Stimulated activated naive B cell treated with anti-CD40 and anti-IgM and Interleukin-4, amounts not matched to agents 10 μg/mL and 1 μg/mL and 100 μg/mL, for 72 hours (primary cell): ENCODE data around the gene CDC42BPA.

Source experiments
- ATAC-seq, 2 donors: fragments of 150-1000 bp; cut with Tn5 transposase; replicated peaks; 2 replicates each; pipeline ENCODE4 v1.10.0; 2021; ENCODE audit warnings: moderate library complexity in 1 of 2
- DNase-seq: peaks from one replicate; pipeline ENCODE4 v3.0.0; 2021
- H3K27ac Mint-ChIP-seq: one replicate; pipeline ENCODE4 v1.8.0; 2022; ENCODE audit warnings: mild to moderate bottlenecking, mixed read lengths
- H3K27me3 Mint-ChIP-seq, 2 donors: one replicate each; pipeline ENCODE4 v1.8.0; 2022; ENCODE audit warnings: mixed read lengths in 2 of 2
- H3K36me3 Mint-ChIP-seq, 2 donors: one replicate each; pipeline ENCODE4 v1.8.0; 2022; ENCODE audit warnings: mixed read lengths in 2 of 2, mild to moderate bottlenecking in 1 of 2
- H3K4me1 Mint-ChIP-seq, 2 donors: one replicate each; pipeline ENCODE4 v1.8.0; 2022; ENCODE audit warnings: mixed read lengths in 2 of 2, mild to moderate bottlenecking in 1 of 2
- H3K4me3 Mint-ChIP-seq, 2 donors: one replicate each; pipeline ENCODE4 v1.8.0; 2022; ENCODE audit warnings: mild to moderate bottlenecking in 2 of 2, mixed read lengths in 2 of 2, moderate library complexity in 1 of 2
- H3K9me3 Mint-ChIP-seq, 2 donors: one replicate each; pipeline ENCODE4 v1.8.0; 2022; ENCODE audit warnings: mixed read lengths in 2 of 2, mild to moderate bottlenecking in 1 of 2

The CDC42BPA gene

GRCh38 chr1:227321035-227321434 is 2.7 kb upstream of the CDC42BPA start:
- Mint-ChIP-seq H3K4me1 (peaks cover 2 to 7% of the 10 kb centered on the region in 2 donors), H3K27me3 (peaks cover 45% of the 10 kb centered on the region in 2 donors), H3K36me3 (no peaks in the 10 kb centered on the region), H3K4me3 (no peak overlapping the region), H3K27ac (no peak overlapping the region), H3K9me3 (peaks cover 1 to 8% of the 10 kb centered on the region in 2 donors)
- DNase-seq, result peak; percentile 1
- ATAC-seq, result peak; percentile 46 to 54

GRCh38 chr1:227320476-227320875 is 2.2 kb upstream of the CDC42BPA start:
- DNase-seq (no peak), ATAC-seq (no peak)
- Mint-ChIP-seq H3K4me1 (peaks cover 2 to 7% of the 10 kb centered on the region in 2 donors), H3K4me3 (no peak overlapping the region), H3K9me3 (peaks cover 1 to 8% of the 10 kb centered on the region in 2 donors), H3K27ac (no peak overlapping the region), H3K36me3 (no peaks in the 10 kb centered on the region), H3K27me3 (peaks cover 45 to 49% of the 10 kb centered on the region in 2 donors)

- peak overlapping the region; percentile 80 to 86 for H3K4me3 Mint-ChIP-seq
- H3K36me3 Mint-ChIP-seq, result no peaks in the 10 kb centered on the region
- DNase-seq (no peak), ATAC-seq (no peak)
- peaks cover 41 to 54% of the 10 kb centered on the region in 2 donors for H3K27me3 Mint-ChIP-seq
- H3K9me3 Mint-ChIP-seq, result peaks cover 1 to 5% of the 10 kb centered on the region in 2 donors
- peaks cover 2 to 7% of the 10 kb centered on the region in 2 donors for H3K4me1 Mint-ChIP-seq
- H3K27ac Mint-ChIP-seq, result no peak overlapping the region
These were observed 738 bp upstream of the CDC42BPA start for GRCh38 chr1:227318853-227319607.

GRCh38 chr1:227317523-227318015 is 723 bp downstream of the CDC42BPA start:
- Mint-ChIP-seq H3K27ac (no peak overlapping the region), H3K9me3 (no peaks in the 10 kb centered on the region), H3K27me3 (peaks cover 39 to 59% of the 10 kb centered on the region in 2 donors), H3K4me3 (peak overlapping the region; percentile 75 to 86), H3K4me1 (peaks cover 2 to 7% of the 10 kb centered on the region in 2 donors), H3K36me3 (no peaks in the 10 kb centered on the region)
- DNase-seq (no peak), ATAC-seq (no peak)

GRCh38 chr1:227317011-227317451 is 1.3 kb downstream of the CDC42BPA start:
- Mint-ChIP-seq H3K27me3 (peaks cover 34 to 56% of the 10 kb centered on the region in 2 donors), H3K27ac (no peak overlapping the region), H3K9me3 (no peaks in the 10 kb centered on the region), H3K4me3 (no peak overlapping the region), H3K4me1 (peaks cover 2 to 7% of the 10 kb centered on the region in 2 donors), H3K36me3 (no peaks in the 10 kb centered on the region)
- no peak for ATAC-seq
- DNase-seq, result no peak

GRCh38 chr1:227316456-227316855 is 1.8 kb downstream of the CDC42BPA start:
- Mint-ChIP-seq H3K4me1 (peaks cover 2 to 7% of the 10 kb centered on the region in 2 donors), H3K9me3 (no peaks in the 10 kb centered on the region), H3K27me3 (peaks cover 36 to 56% of the 10 kb centered on the region in 2 donors), H3K4me3 (no peak overlapping the region), H3K36me3 (no peaks in the 10 kb centered on the region), H3K27ac (no peak overlapping the region)
- no peak for DNase-seq
- no peak for ATAC-seq

GRCh38 chr1:227315629-227316346 is 2.5 kb downstream of the CDC42BPA start:
- no peaks in the 10 kb centered on the region for H3K9me3 Mint-ChIP-seq
- H3K4me1 Mint-ChIP-seq, result peaks cover 2 to 7% of the 10 kb centered on the region in 2 donors
- ATAC-seq (no peak), DNase-seq (no peak)
- H3K4me3 Mint-ChIP-seq, result no peak overlapping the region
- H3K27me3 Mint-ChIP-seq, result peaks cover 32 to 53% of the 10 kb centered on the region in 2 donors
- no peaks in the 10 kb centered on the region for H3K36me3 Mint-ChIP-seq
- H3K27ac Mint-ChIP-seq, result no peak overlapping the region

- no peak overlapping the region for H3K27ac Mint-ChIP-seq
- H3K4me3 Mint-ChIP-seq, result no peak overlapping the region
- H3K9me3 Mint-ChIP-seq, result no peaks in the 10 kb centered on the region
- ATAC-seq (no peak), DNase-seq (no peak)
- no peaks in the 10 kb centered on the region for H3K36me3 Mint-ChIP-seq
- peaks cover 29 to 52% of the 10 kb centered on the region in 2 donors for H3K27me3 Mint-ChIP-seq
- peaks cover 2 to 6% of the 10 kb centered on the region in 2 donors for H3K4me1 Mint-ChIP-seq
These were observed 4.1 kb downstream of the CDC42BPA start for GRCh38 chr1:227314014-227314848.

- H3K27ac Mint-ChIP-seq, result no peak overlapping the region
- peaks cover 21 to 39% of the 10 kb centered on the region in 2 donors for H3K27me3 Mint-ChIP-seq
- no peaks in the 10 kb centered on the region for H3K9me3 Mint-ChIP-seq
- no peak overlapping the region for H3K4me3 Mint-ChIP-seq
- ATAC-seq (no peak), DNase-seq (no peak)
- no peaks in the 10 kb centered on the region for H3K36me3 Mint-ChIP-seq
- peaks cover 3 to 5% of the 10 kb centered on the region in 2 donors for H3K4me1 Mint-ChIP-seq
These were observed 5.8 kb downstream of the CDC42BPA start for GRCh38 chr1:227312361-227313025.

- Mint-ChIP-seq H3K27me3 (peaks cover 18 to 41% of the 10 kb centered on the region in 2 donors), H3K27ac (no peak overlapping the region), H3K4me1 (peaks cover 2 to 5% of the 10 kb centered on the region in 2 donors), H3K36me3 (no peaks in the 10 kb centered on the region), H3K9me3 (no peaks in the 10 kb centered on the region), H3K4me3 (no peak overlapping the region)
- ATAC-seq, result no peak
- no peak for DNase-seq
These were observed 6.8 kb downstream of the CDC42BPA start for GRCh38 chr1:227311389-227312001.

- no peaks in the 10 kb centered on the region for H3K9me3 Mint-ChIP-seq
- DNase-seq (no peak), ATAC-seq (no peak)
- H3K36me3 Mint-ChIP-seq, result no peaks in the 10 kb centered on the region
- no peak overlapping the region for H3K4me3 Mint-ChIP-seq
- H3K27me3 Mint-ChIP-seq, result peaks cover 17 to 28% of the 10 kb centered on the region in 2 donors
- H3K27ac Mint-ChIP-seq, result no peak overlapping the region
- peaks cover 2 to 5% of the 10 kb centered on the region in 2 donors for H3K4me1 Mint-ChIP-seq
These were observed 9.6 kb downstream of the CDC42BPA start for GRCh38 chr1:227308367-227309336.

GRCh38 chr1:227306689-227307088 is 11.6 kb downstream of the CDC42BPA start:
- H3K27me3 Mint-ChIP-seq, result peaks cover 10 to 19% of the 10 kb centered on the region in 2 donors
- ATAC-seq, result no peak

More at GRCh38 chr1:227306689-227307088, 11.6 kb downstream of the CDC42BPA start:
- Mint-ChIP-seq H3K27ac (no peak overlapping the region), H3K9me3 (no peaks in the 10 kb centered on the region), H3K4me3 (no peak overlapping the region), H3K4me1 (peaks cover 2 to 5% of the 10 kb centered on the region in 2 donors), H3K36me3 (no peaks in the 10 kb centered on the region)
- DNase-seq, result no peak
